Measurements from ENCODE around the gene S1PR5. TPM values are rescaled to one million over a fixed set of nuclear protein-coding genes. Genes with fewer than 3 reads are reported as not detected.
A peak's percentile ranks its signal among the peaks of the same experiment; 100 is the strongest.

Gene S1PR5
- total and polyA plus RNA-seq, 2 experiments from 2014 or later = 4.6 to 8.0 TPM

DNA sequence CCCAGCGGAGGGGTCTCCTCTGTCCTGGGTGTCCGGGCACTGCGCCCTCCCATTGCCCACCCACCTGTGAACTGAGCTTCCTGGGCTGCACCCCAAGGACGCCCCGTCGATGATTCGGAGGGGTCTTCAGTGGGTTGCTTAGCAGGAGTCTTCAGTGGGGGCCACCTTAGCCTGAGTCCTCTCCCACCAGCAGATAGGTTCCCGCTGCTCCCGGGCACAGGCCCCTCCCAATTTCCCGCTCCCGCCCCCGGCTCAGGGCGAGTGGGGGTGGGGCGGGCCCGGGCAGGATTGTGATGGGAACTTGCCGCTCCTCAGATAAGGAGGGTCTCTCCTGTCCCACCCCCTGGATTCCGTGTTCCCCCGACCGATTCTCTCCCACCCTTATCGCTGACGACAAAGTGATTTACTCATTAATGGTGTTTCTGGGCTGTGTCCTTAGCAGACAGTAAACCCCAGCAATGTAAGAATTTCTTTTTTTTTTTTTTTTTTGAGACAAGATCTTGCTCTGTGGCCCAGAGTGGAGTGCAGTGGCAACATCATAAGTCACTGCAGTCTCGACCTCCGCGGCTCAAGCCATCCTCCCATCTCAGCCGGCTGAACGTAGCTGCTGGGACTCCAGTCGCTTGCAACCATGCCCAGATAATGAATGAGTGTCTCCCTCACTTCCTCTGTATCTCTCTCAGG lies 655 bp upstream of the S1PR5 start:
- Mint-ChIP-seq H3K4me1 (peaks cover 25% of the 10 kb centered on the region), H3K27ac (no peak overlapping the region), H3K36me3 (ENCODE audit: low read depth) (no peaks in the 10 kb centered on the region; the same call in 2 of the 3 replicates), H3K9me3 (no peaks in the 10 kb centered on the region; the same call in 2 of the 3 replicates), H3K4me3 (peak overlapping the region; percentile 65), H3K27me3 (ENCODE audit: insufficient read depth, low read depth, poor library complexity) (peaks cover 61% of the 10 kb centered on the region)
- TF ChIP-seq ZNF331 (CRISPR knock-in tag; IDR thresholded peaks at IDR 0.05; ENCODE audit: low read depth) (no peak), POLR2AphosphoS5 (IDR thresholded peaks at IDR 0.05; ENCODE audit: low read depth) (peak; percentile 24; the same call in 1 of the 2 replicates), ZNF114 (CRISPR knock-in tag; IDR thresholded peaks at IDR 0.05) (no peak)
- Histone ChIP-seq H4K20me1 (replicated peaks; ENCODE audit: insufficient read depth) (0 out of 2 replicates have a peak, but pooled peaks cover 8% of the 10 kb centered on the region), H3K27me3 (ENCODE audit: insufficient read depth) (peaks cover 75% of the 10 kb centered on the region), H3K4me2 (peak overlapping the region; percentile 95), H3K4me3 (peak overlapping the region; percentile 78), H3K79me2 (replicated peaks; ENCODE audit: insufficient read depth) (no peaks in the 10 kb centered on the region), H3K4me1 (ENCODE audit: insufficient read depth) (peaks cover 16% of the 10 kb centered on the region), H3K27ac (ENCODE audit: low read depth) (no peak overlapping the region), H3K36me3 (ENCODE audit: insufficient read depth) (no peaks in the 10 kb centered on the region), H2AFZ (peak overlapping the region; percentile 95), H3F3A (replicated peaks; ENCODE audit: low read depth) (peaks cover 21% of the 10 kb centered on the region; the same call in 1 of the 2 replicates), H3K9me2 (ENCODE audit: insufficient read depth) (no peaks in the 10 kb centered on the region)
- ATAC-seq (peak; percentile 21), DNase-seq (ENCODE audit: low spot score) (peak; percentile 57)

DNA sequence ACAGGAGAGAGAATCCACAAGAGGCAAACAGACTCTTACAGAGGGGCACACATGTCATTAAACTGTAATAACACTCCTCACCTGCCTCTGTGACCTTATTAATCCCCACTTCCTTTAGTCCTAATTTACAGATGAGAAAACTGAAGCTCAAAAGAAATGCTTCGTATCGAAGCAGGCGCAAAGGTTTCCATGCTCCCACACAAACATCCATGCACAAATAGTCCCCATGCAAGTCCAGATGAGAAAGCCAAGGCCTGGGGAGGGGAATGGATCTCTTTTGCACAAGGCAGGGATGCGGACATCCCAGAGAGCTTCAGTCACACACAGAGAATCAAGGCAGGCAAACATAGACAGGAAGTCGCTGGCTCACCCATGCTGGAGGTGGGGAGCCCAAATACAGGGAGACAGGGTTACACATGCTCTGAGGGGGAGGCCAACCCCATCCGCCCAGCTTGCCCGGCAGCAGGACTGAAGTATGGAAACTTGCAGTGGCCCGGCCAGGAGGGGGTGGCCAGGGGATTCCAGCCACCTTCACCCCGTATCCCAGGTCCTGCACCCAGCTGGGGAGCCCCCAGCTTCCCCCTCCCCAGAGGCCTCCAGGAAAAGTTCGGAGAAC lies 468 bp downstream of the S1PR5 start:
- H3K27ac Mint-ChIP-seq = no peak overlapping the region
- no peak for TF ChIP-seq NANOG (IDR thresholded peaks at IDR 0.05; ENCODE audit: borderline replicate concordance)
- TF ChIP-seq ZNF331 (CRISPR knock-in tag; IDR thresholded peaks at IDR 0.05; ENCODE audit: low read depth) = no peak
- no peak for TF ChIP-seq STAT1 (IDR thresholded peaks at IDR 0.05; ENCODE audit: unreplicated experiment)
- no peak for TF ChIP-seq ZNF114 (CRISPR knock-in tag; IDR thresholded peaks at IDR 0.05)
- TF ChIP-seq CREB1 (CRISPR knock-in tag; IDR thresholded peaks at IDR 0.05; ENCODE audit: low read depth) = no peak
- TF ChIP-seq, protein P1, sequence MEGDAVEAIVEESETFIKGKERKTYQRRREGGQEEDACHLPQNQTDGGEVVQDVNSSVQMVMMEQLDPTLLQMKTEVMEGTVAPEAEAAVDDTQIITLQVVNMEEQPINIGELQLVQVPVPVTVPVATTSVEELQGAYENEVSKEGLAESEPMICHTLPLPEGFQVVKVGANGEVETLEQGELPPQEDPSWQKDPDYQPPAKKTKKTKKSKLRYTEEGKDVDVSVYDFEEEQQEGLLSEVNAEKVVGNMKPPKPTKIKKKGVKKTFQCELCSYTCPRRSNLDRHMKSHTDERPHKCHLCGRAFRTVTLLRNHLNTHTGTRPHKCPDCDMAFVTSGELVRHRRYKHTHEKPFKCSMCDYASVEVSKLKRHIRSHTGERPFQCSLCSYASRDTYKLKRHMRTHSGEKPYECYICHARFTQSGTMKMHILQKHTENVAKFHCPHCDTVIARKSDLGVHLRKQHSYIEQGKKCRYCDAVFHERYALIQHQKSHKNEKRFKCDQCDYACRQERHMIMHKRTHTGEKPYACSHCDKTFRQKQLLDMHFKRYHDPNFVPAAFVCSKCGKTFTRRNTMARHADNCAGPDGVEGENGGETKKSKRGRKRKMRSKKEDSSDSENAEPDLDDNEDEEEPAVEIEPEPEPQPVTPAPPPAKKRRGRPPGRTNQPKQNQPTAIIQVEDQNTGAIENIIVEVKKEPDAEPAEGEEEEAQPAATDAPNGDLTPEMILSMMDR (conservative IDR thresholded peaks at IDR 0.05; ENCODE audit: low read depth in 2 of 2) = no peak
- TF ChIP-seq EZH2 (IDR thresholded peaks at IDR 0.05; ENCODE audit: low read depth, unreplicated experiment) = no peak
- TF ChIP-seq, protein P2, sequence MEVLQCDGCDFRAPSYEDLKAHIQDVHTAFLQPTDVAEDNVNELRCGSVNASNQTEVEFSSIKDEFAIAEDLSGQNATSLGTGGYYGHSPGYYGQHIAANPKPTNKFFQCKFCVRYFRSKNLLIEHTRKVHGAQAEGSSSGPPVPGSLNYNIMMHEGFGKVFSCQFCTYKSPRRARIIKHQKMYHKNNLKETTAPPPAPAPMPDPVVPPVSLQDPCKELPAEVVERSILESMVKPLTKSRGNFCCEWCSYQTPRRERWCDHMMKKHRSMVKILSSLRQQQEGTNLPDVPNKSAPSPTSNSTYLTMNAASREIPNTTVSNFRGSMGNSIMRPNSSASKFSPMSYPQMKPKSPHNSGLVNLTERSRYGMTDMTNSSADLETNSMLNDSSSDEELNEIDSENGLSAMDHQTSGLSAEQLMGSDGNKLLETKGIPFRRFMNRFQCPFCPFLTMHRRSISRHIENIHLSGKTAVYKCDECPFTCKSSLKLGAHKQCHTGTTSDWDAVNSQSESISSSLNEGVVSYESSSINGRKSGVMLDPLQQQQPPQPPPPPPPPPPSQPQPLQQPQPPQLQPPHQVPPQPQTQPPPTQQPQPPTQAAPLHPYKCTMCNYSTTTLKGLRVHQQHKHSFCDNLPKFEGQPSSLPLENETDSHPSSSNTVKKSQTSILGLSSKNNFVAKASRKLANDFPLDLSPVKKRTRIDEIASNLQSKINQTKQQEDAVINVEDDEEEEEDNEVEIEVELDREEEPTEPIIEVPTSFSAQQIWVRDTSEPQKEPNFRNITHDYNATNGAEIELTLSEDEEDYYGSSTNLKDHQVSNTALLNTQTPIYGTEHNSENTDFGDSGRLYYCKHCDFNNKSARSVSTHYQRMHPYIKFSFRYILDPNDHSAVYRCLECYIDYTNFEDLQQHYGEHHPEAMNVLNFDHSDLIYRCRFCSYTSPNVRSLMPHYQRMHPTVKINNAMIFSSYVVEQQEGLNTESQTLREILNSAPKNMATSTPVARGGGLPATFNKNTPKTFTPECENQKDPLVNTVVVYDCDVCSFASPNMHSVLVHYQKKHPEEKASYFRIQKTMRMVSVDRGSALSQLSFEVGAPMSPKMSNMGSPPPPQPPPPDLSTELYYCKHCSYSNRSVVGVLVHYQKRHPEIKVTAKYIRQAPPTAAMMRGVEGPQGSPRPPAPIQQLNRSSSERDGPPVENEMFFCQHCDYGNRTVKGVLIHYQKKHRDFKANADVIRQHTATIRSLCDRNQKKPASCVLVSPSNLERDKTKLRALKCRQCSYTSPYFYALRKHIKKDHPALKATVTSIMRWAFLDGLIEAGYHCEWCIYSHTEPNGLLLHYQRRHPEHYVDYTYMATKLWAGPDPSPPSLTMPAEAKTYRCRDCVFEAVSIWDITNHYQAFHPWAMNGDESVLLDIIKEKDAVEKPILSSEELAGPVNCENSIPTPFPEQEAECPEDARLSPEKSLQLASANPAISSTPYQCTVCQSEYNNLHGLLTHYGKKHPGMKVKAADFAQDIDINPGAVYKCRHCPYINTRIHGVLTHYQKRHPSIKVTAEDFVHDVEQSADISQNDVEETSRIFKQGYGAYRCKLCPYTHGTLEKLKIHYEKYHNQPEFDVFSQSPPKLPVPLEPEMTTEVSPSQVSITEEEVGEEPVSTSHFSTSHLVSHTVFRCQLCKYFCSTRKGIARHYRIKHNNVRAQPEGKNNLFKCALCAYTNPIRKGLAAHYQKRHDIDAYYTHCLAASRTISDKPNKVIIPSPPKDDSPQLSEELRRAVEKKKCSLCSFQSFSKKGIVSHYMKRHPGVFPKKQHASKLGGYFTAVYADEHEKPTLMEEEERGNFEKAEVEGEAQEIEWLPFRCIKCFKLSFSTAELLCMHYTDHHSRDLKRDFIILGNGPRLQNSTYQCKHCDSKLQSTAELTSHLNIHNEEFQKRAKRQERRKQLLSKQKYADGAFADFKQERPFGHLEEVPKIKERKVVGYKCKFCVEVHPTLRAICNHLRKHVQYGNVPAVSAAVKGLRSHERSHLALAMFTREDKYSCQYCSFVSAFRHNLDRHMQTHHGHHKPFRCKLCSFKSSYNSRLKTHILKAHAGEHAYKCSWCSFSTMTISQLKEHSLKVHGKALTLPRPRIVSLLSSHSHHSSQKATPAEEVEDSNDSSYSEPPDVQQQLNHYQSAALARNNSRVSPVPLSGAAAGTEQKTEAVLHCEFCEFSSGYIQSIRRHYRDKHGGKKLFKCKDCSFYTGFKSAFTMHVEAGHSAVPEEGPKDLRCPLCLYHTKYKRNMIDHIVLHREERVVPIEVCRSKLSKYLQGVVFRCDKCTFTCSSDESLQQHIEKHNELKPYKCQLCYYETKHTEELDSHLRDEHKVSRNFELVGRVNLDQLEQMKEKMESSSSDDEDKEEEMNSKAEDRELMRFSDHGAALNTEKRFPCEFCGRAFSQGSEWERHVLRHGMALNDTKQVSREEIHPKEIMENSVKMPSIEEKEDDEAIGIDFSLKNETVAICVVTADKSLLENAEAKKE (CRISPR knock-in tag; IDR thresholded peaks at IDR 0.05) = no peak
- no peak for TF ChIP-seq POLR2AphosphoS5 (IDR thresholded peaks at IDR 0.05; ENCODE audit: low read depth)
- TF ChIP-seq JUNB (IDR thresholded peaks at IDR 0.05; ENCODE audit: unreplicated experiment) = no peak
- TF ChIP-seq, protein P3, sequence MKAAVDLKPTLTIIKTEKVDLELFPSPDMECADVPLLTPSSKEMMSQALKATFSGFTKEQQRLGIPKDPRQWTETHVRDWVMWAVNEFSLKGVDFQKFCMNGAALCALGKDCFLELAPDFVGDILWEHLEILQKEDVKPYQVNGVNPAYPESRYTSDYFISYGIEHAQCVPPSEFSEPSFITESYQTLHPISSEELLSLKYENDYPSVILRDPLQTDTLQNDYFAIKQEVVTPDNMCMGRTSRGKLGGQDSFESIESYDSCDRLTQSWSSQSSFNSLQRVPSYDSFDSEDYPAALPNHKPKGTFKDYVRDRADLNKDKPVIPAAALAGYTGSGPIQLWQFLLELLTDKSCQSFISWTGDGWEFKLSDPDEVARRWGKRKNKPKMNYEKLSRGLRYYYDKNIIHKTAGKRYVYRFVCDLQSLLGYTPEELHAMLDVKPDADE (IDR thresholded peaks at IDR 0.05) = no peak

More for the DNA sequence above, 468 bp downstream of the S1PR5 start:
- H3K4me3 ChIP-seq = peak overlapping the region; percentile 78
- H3K9me2 ChIP-seq (ENCODE audit: insufficient read depth) = no peaks in the 10 kb centered on the region
- peak overlapping the region; percentile 68 for H3K4me3 Mint-ChIP-seq
- 0 out of 2 replicates have a peak, but pooled peaks cover 8% of the 10 kb centered on the region for H4K20me1 ChIP-seq (replicated peaks; ENCODE audit: insufficient read depth)
- H3K36me3 Mint-ChIP-seq (ENCODE audit: low read depth) = no peaks in the 10 kb centered on the region; the same call in 2 of the 3 replicates
- peaks cover 25% of the 10 kb centered on the region for H3K4me1 Mint-ChIP-seq
- H3K4me1 ChIP-seq (ENCODE audit: insufficient read depth) = peaks cover 16% of the 10 kb centered on the region
- ATAC-seq (peak; percentile 1), DNase-seq (ENCODE audit: low spot score) (peak; percentile 44)
- peak overlapping the region; percentile 95 for H2AFZ ChIP-seq
- H3F3A ChIP-seq (replicated peaks; ENCODE audit: low read depth) = peaks cover 21% of the 10 kb centered on the region; the same call in 1 of the 2 replicates
- H3K27me3 Mint-ChIP-seq (ENCODE audit: insufficient read depth, low read depth, poor library complexity) = peaks cover 65% of the 10 kb centered on the region
- H3K4me2 ChIP-seq = peak overlapping the region; percentile 95
- no peak overlapping the region for H3K27ac ChIP-seq (ENCODE audit: low read depth)
- no peaks in the 10 kb centered on the region; the same call in 2 of the 3 replicates for H3K9me3 Mint-ChIP-seq
- H3K36me3 ChIP-seq (ENCODE audit: insufficient read depth) = no peaks in the 10 kb centered on the region
- H3K79me2 ChIP-seq (replicated peaks; ENCODE audit: insufficient read depth) = no peaks in the 10 kb centered on the region
- peaks cover 85% of the 10 kb centered on the region for H3K27me3 ChIP-seq (ENCODE audit: insufficient read depth)
